Neuronal stem cell (in vitro differentiated cells): ENCODE measurements around the gene SMIM36.

Source experiments
- DNase-seq: peaks from one replicate; pipeline ENCODE4 v3.0.0-alpha.2; 2013; ENCODE audit warnings: low spot score
- H2AFZ ChIP-seq: one replicate; pipeline ENCODE4 v1.6.1; 2013; ENCODE audit warnings: mild to moderate bottlenecking, low read length, inconsistent platforms
- H2AK5ac ChIP-seq: 2 replicates; pipeline ENCODE4 v1.6.1; 2013; ENCODE audit warnings: low read depth, mild to moderate bottlenecking, inconsistent platforms, low read length, moderate library complexity, mixed read lengths
- H2BK120ac ChIP-seq: 2 replicates; pipeline ENCODE4 v1.6.1; 2013; ENCODE audit warnings: low read depth, mild to moderate bottlenecking, inconsistent platforms, low read length, moderate library complexity, mixed read lengths
- H2BK12ac ChIP-seq: one replicate; pipeline ENCODE4 v1.6.1; 2013; ENCODE audit warnings: low read length, inconsistent platforms
- H2BK15ac ChIP-seq: 2 replicates; pipeline ENCODE4 v1.6.1; 2013; ENCODE audit warnings: mild to moderate bottlenecking, low read length, inconsistent platforms, mixed read lengths
- H2BK5ac ChIP-seq: one replicate; pipeline ENCODE4 v1.6.1; 2013; ENCODE audit warnings: inconsistent platforms, mild to moderate bottlenecking, low read length, moderate library complexity
- H3K14ac ChIP-seq: one replicate; pipeline ENCODE4 v1.6.1; 2013; ENCODE audit warnings: low read length, inconsistent platforms
- H3K18ac ChIP-seq: 2 replicates; pipeline ENCODE4 v1.6.1; 2013; ENCODE audit warnings: low read length, inconsistent platforms
- H3K23ac ChIP-seq: 2 replicates; pipeline ENCODE4 v1.6.1; 2013; ENCODE audit warnings: low read depth, mild to moderate bottlenecking, mixed read lengths, low read length, inconsistent platforms; ENCODE audit not compliant: poor library complexity
- H3K27ac ChIP-seq: replicated peaks from 3 replicates; pipeline ENCODE4 v1.5.1; 2013; ENCODE audit warnings: low read length, inconsistent platforms
- H3K27me3 ChIP-seq, 3 experiments: 2 replicates each; pipeline ENCODE4 v1.6.1; 2013; ENCODE audit warnings: low read length in 3 of 3, mild to moderate bottlenecking in 2 of 3, inconsistent platforms in 1 of 3, low read depth in 1 of 3, mixed read lengths in 1 of 3, moderate library complexity in 1 of 3; ENCODE audit not compliant: control insufficient read depth in 3 of 3, insufficient read depth in 3 of 3
- H3K36me3 ChIP-seq, 2 donors: replicated peaks in 1 of 2; 2 replicates each; pipeline ENCODE4 v1.6.1; 2013; ENCODE audit warnings: low read length in 2 of 2; ENCODE audit not compliant: control insufficient read depth in 2 of 2, insufficient read depth in 2 of 2
- H3K4ac ChIP-seq: 2 replicates; pipeline ENCODE4 v1.6.1; 2013; ENCODE audit warnings: inconsistent platforms, mild to moderate bottlenecking, low read length, moderate library complexity
- H3K4me1 ChIP-seq, 2 donors: 1 replicate in 1 of 2; 2 replicates in 1 of 2; pipeline ENCODE4 v1.6.1; 2013; ENCODE audit warnings: low read length in 2 of 2, low read depth in 1 of 2; ENCODE audit not compliant: control insufficient read depth in 2 of 2, insufficient read depth in 1 of 2
- H3K4me2 ChIP-seq: one replicate; pipeline ENCODE4 v1.6.1; 2013; ENCODE audit warnings: mild to moderate bottlenecking, low read length, inconsistent platforms; ENCODE audit not compliant: insufficient read depth, poor library complexity, severe bottlenecking
- H3K4me3 ChIP-seq, 2 donors: 2 replicates each; pipeline ENCODE4 v1.5.1; 2013; ENCODE audit warnings: low read length in 2 of 2, mild to moderate bottlenecking in 2 of 2, inconsistent platforms in 1 of 2, moderate library complexity in 1 of 2
- H3K79me1 ChIP-seq: one replicate; pipeline ENCODE4 v1.6.1; 2013; ENCODE audit warnings: low read depth, mild to moderate bottlenecking, inconsistent platforms, low read length, moderate library complexity
- H3K9ac ChIP-seq: one replicate; pipeline ENCODE4 v1.6.1; 2013; ENCODE audit warnings: mild to moderate bottlenecking, low read depth, low read length, inconsistent platforms; ENCODE audit not compliant: poor library complexity
- H3K9me3 ChIP-seq, 2 donors: replicated peaks in 1 of 2; 2 replicates each; pipeline versions ENCODE3 to v1.6.1; 2013; ENCODE audit warnings: low read length in 2 of 2, mild to moderate bottlenecking in 2 of 2, inconsistent platforms in 1 of 2, low read depth in 1 of 2, mixed read lengths in 1 of 2, moderate library complexity in 1 of 2; ENCODE audit not compliant: control insufficient read depth in 2 of 2, insufficient read depth in 1 of 2
- H4K8ac ChIP-seq: one replicate; pipeline ENCODE4 v1.6.1; 2013; ENCODE audit warnings: low read depth, mild to moderate bottlenecking, inconsistent platforms, low read length, moderate library complexity
- H4K91ac ChIP-seq: one replicate; pipeline ENCODE4 v1.6.1; 2013; ENCODE audit warnings: low read length, low read depth, mild to moderate bottlenecking, inconsistent platforms; ENCODE audit not compliant: poor library complexity
- WGBS, 2 donors: extraction: QIAGEN DNeasy Blood & Tissue Kit; methylation state at CpG; one replicate each; pipeline ENCODE4 v1.1.7; 2013; ENCODE audit warnings: missing lambda C conversion rate in 2 of 2, mixed read lengths in 1 of 2; ENCODE audit not compliant: insufficient read length in 2 of 2, insufficient replicate concordance in 1 of 2; ENCODE audit errors: extremely low coverage in 2 of 2; 5-methylcytosine and 5-hydroxymethylcytosine counted together

SMIM36 gene

GRCh38 chr17:55434721-55435120 lies 76.5 kb downstream of the SMIM36 start:
- DNase-seq = no peak
- Histone ChIP-seq H2AK5ac (no peak overlapping the region), H4K91ac (no peak overlapping the region), H3K79me1 (no peaks in the 10 kb centered on the region), H3K4me1 (peaks cover 3 to 7% of the 10 kb centered on the region in 2 donors), H3K36me3 (no peaks in the 10 kb centered on the region), H2BK5ac (no peak overlapping the region), H3K18ac (no peak overlapping the region), H2BK12ac (no peak overlapping the region), H3K4ac (no peak overlapping the region), H3K27me3 (no peaks in the 10 kb centered on the region), H4K8ac (no peak overlapping the region), H3K4me2 (no peak overlapping the region), H2BK120ac (no peak overlapping the region), H2BK15ac (no peak overlapping the region), H3K27ac (no peak overlapping the region), H2AFZ (no peak overlapping the region), H3K14ac (no peak overlapping the region), H3K23ac (no peak overlapping the region), H3K4me3 (no peak overlapping the region), H3K9ac (no peak overlapping the region), H3K9me3 (no peaks in the 10 kb centered on the region)
- WGBS, 2 donors = no CpG with 5 or more reads among the region's 1 CpG

DNA sequence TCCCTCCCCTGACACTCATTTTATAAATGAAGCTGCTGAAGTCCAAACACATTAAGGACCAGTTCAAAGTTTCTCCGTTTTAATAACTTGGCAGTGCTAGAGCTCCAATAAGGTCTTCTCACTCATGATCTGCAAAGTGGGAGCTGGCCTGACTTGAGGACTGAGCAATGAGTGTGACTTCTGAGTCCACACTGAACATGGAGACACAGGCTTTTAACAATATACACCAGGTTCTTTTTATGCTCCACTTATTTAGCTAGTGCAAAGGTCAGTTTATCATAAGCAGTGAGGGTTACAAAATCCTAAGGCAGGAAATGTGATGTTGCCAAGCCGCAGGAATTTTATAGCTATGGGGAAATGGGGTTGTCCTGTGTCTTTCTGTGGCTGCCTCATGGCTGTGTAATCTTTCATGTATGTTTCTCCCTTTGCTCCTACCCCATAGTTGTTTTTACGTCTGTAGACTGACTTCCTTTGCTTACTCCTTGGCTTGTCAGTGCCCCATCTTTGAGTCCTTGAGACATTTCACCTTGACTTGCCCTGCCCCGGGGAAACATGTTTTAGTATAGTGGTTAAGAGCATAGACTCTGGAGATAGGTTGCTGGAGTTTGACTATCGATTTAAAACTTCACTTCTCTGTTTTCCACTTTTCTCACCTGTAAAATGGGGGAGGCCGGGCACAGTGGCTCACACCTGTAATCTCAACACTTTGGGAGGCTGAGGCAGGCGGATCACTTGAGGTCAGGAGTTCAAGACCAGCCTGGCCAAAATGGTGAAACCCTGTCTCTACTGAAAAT lies 77.4 kb downstream of the SMIM36 start:
- H3K4me3 ChIP-seq = no peak overlapping the region
- H3K9ac ChIP-seq = no peak overlapping the region
- H3K4ac ChIP-seq = no peak overlapping the region
- H3K9me3 ChIP-seq = no peaks in the 10 kb centered on the region
- no peak overlapping the region for H2AK5ac ChIP-seq
- H3K23ac ChIP-seq = no peak overlapping the region
- no peaks in the 10 kb centered on the region for H3K79me1 ChIP-seq
- no peak overlapping the region for H3K18ac ChIP-seq
- DNase-seq = no peak
- no peak overlapping the region for H3K4me2 ChIP-seq
- no peak overlapping the region for H4K8ac ChIP-seq
- peaks cover 3 to 7% of the 10 kb centered on the region in 2 donors for H3K4me1 ChIP-seq
- no CpG with 5 or more reads among the region's 7 CpGs for WGBS, 2 donors
- H3K27ac ChIP-seq = no peak overlapping the region
- no peak overlapping the region for H2BK15ac ChIP-seq
- H2BK12ac ChIP-seq = no peak overlapping the region
- no peak overlapping the region for H3K14ac ChIP-seq
- H2BK120ac ChIP-seq = no peak overlapping the region
- H2AFZ ChIP-seq = no peak overlapping the region
- no peaks in the 10 kb centered on the region for H3K27me3 ChIP-seq
- H3K36me3 ChIP-seq = no peaks in the 10 kb centered on the region
- no peak overlapping the region for H2BK5ac ChIP-seq
- no peak overlapping the region for H4K91ac ChIP-seq

DNA sequence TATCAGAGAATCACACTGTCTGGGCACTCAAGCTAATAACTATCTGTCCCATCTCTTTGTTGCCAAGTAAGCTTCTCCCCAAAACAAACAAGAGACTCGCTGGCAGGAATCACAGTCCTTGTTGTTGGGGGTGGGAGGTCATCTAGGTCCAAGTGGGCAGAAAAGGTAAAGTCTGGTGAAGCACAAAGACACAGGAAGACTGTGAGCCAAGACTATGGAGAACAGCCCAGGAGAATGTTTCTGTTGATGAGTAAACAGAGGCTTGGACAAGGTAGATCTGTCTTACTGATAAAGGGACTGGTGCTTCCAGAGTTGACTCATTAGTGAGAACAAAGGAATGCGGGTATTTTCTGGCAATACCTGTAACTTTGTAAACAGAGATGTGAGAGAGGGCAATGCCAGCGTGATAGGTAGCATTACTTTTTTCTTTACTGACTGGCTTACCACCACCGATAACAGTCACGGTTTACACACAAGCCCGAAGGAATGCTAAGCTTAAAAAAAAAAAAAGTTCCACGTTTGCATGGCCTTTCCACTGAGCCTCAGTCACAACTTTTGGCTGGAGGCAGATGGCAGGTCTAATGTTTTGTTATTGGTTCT lies 78.1 kb downstream of the SMIM36 start:
- H3K9me3 ChIP-seq = no peaks in the 10 kb centered on the region
- DNase-seq = no peak
- H2BK15ac ChIP-seq = no peak overlapping the region
- no peaks in the 10 kb centered on the region for H3K36me3 ChIP-seq
- no peak overlapping the region for H2AFZ ChIP-seq
- no peak overlapping the region for H3K18ac ChIP-seq
- H3K27me3 ChIP-seq = no peaks in the 10 kb centered on the region
- H4K8ac ChIP-seq = no peak overlapping the region
- no peak overlapping the region for H3K27ac ChIP-seq
- H3K4me1 ChIP-seq = peaks cover 3 to 7% of the 10 kb centered on the region in 2 donors
- no peak overlapping the region for H2BK120ac ChIP-seq
- no peak overlapping the region for H3K4ac ChIP-seq
- no peak overlapping the region for H2BK5ac ChIP-seq
- no peak overlapping the region for H2BK12ac ChIP-seq
- no peak overlapping the region for H3K9ac ChIP-seq
- no peak overlapping the region for H2AK5ac ChIP-seq
- no peak overlapping the region for H3K4me3 ChIP-seq
- no peak overlapping the region for H3K4me2 ChIP-seq
- H3K79me1 ChIP-seq = no peaks in the 10 kb centered on the region
- no CpG with 5 or more reads among the region's 7 CpGs for WGBS, 2 donors
- H4K91ac ChIP-seq = no peak overlapping the region
- H3K23ac ChIP-seq = no peak overlapping the region
- H3K14ac ChIP-seq = no peak overlapping the region

DNA sequence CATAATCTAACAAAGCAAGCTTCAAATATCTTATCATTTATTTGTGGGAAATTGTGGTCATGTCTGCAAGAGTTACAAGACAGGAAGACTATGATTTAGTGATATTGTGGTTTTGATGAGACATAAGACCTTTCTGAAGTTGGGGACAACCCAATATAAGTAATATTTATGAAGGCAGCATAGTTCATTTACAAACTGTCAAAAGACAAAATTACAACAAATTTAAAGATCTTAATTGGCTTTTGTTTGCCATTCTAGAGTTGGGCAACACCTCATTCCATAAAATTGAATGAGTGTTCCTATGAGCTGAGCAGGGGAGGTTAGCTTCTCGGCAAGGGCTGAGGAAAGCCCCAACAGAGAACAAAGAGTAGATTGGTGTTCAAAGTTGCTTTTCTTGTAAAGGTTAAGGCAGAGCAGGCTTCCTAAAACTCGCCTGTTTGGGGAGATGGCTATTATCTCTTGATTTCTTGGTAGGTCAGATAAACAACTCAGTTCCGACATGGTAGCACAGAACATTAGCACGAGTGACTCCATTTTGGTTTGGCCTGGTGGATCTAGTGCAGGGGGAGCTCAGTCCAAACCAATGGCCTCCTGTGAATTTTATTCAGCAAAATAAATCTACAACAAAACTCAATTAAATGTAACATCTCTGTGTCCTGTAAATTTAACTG lies 78.8 kb downstream of the SMIM36 start:
- Histone ChIP-seq H2BK15ac (no peak overlapping the region), H4K91ac (no peak overlapping the region), H3K14ac (no peak overlapping the region), H3K36me3 (no peaks in the 10 kb centered on the region), H3K9me3 (no peaks in the 10 kb centered on the region), H3K23ac (no peak overlapping the region), H3K27me3 (no peaks in the 10 kb centered on the region), H3K18ac (no peak overlapping the region), H3K4me2 (no peak overlapping the region), H3K27ac (no peak overlapping the region), H3K4ac (no peak overlapping the region), H3K9ac (no peak overlapping the region), H2AFZ (no peak overlapping the region), H3K4me1 (peaks cover 2 to 5% of the 10 kb centered on the region in 2 donors), H4K8ac (no peak overlapping the region), H2BK120ac (no peak overlapping the region), H3K4me3 (no peak overlapping the region), H2BK12ac (no peak overlapping the region), H3K79me1 (no peaks in the 10 kb centered on the region), H2AK5ac (no peak overlapping the region), H2BK5ac (no peak overlapping the region)
- no CpG with 5 or more reads among the region's 4 CpGs for WGBS, 2 donors
- no peak for DNase-seq
